HPDE6-E6E7 (cell line): Measurements from ENCODE around the gene MGST2.
"Not testable (repeated sequence)": the region's sequence is repeated elsewhere in the genome, so short reads cannot be mapped to it uniquely, and the experiment has no call there.

Experiments used
- DNase-seq: peaks from one replicate; pipeline ENCODE4 v3.0.0; 2011; ENCODE audit warnings: missing footprints; ENCODE audit errors: extremely low spot score

The MGST2 gene

DNA sequence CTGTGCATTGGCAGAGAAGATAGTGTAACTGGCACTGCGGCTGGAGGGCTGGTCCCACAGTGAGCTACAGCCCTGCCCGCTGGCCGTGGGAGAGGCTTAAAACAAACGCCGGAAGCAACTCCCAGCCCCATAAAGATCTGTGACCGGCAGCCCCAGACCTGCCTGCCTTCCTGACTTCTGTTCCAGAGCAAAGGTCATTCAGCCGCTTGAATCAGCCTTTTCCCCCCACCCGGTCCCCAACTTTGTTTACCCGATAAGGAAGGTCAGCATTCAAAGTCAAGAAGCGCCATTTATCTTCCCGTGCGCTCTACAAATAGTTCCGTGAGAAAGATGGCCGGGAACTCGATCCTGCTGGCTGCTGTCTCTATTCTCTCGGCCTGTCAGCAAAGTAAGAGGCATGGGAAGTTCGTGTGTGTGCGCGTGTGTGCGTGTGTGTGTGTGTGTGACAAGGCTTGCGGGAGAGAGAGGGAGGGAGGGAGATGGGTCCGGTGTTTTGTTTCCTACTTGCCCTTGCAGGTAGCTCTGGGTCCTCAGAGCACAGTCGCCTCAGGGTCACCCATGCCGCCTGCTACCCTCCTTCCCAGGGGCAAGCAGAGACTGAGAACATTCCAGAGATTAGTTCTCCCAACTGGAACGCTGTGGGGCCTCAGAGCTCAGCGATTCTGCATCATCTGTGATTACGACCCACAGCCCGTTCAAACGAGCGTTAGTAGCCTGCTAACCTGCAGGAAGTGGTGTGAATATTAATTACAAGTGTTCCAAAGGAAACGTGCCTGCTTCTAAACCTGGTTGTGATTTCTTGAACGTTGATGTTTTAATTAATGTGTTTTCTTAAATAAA, at the start of gene MGST2:
MGST2 (plus strand) TSS at position 130 of the 840 bp plus-strand sequence; CDS start at position 331, 201 bp downstream.
- DNase-seq, result no peak

DNA sequence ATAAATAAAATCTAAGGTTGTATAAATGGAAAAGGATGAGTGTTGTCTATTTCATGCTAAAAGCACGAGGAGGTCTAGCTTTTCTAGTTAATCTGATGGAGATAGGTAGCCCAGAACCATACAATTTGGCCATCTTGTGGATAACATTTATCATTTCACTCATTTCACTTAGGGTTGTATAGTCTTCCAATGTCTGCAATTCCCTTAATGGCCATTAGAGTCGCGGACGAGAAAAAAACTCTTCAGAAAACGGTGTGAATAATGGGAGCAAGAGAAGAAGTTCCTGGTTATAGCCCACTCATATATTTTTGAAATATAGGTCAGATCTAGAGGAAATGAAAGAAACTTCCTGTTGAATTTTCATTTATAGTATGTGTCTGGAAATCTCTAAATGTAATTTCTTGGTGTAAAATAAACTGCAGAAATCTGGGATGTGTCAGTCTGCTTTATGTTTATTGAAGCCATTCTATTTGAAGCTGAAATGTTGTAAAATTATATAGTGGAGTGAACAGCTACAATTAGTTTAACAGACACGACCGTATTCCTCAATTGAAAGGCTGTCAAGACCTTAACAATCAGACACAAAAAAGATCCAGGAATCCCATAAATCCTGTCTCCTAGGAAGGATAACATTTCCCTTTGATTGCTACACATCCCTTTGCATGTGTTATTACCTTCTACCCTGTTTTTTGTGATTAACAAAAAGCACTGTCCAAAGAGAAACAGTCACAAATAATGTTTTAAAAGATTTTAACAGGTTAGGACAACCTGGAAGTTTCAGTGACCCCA, 47.7 kb upstream of the MGST2 start:
- DNase-seq, result no peak

DNA sequence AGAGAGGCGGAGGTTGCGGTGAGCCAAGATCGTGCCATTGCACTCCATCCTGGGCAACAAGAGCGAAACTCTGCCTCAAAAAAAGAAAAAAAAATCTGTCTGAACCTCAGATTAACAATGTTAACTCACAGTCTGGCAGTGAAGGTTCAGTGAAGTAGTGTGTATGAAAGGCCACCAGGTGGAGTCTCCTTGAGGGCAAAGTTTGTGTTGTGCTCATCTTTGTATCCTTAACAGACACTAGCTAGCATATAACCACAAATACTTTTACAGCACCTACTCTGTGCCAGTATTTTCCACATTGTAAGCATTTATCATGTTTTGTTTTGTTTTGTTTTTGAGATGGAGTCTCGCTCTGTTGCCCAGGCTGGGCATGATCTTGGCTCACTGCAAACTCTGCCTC, 46.0 kb upstream of the MGST2 start:
- DNase-seq, result no peak

GRCh38 chr4:139622901-139623381, 42.7 kb upstream of the MGST2 start:
- DNase-seq, result no peak

GRCh38 chr4:139624441-139625092, 41.1 kb upstream of the MGST2 start:
- no peak for DNase-seq

- DNase-seq, result no peak
Observed at GRCh38 chr4:139625093-139625455, 40.5 kb upstream of the MGST2 start.

- DNase-seq, result no peak
Observed at GRCh38 chr4:139625482-139625881, 40.1 kb upstream of the MGST2 start.

DNA sequence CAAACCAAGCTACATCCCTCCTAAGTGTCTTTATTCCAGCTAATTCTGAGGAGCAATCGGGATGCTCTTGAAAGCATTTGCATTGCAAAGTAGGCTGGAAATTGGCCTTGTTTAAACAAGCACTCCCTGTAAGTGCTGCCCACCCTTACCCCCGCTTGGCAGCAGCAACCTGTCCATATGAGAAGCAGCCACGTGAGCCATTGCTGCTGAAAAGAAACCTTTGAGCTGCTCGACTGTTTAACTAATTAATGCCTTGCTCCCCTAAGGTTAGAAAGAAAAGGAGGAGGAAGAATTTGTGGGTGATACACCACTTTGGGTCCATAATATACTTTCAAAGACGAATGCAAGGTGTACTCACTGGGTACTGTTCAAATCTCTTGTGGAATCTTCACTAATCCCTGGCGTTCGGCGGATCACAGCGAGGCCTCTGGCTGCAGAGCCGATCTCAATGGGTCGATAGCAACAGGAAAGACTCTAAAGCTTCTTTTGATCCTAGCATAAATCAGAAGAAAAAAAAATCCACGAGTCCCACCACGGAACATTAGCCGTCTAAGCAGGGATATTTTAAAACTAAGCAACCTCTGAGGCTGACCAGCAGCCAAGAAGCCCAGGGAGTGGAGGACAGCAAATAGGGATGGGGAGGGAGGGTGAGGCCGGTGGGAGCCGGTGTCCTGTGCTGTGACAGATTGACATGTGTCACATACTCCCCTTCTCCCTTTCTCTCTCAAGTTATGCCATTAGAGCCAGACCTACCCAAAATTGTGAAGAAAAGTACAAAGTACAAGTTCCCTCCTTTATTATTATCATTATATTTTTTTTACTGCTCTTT, 37.2 kb upstream of the MGST2 start:
- no peak for DNase-seq

- DNase-seq, result no peak
Observed at GRCh38 chr4:139629436-139630125, 36.0 kb upstream of the MGST2 start.

- DNase-seq, result no peak
Observed at GRCh38 chr4:139630126-139630495, 35.5 kb upstream of the MGST2 start.

GRCh38 chr4:139630991-139631390, 34.6 kb upstream of the MGST2 start:
- no peak for DNase-seq

DNA sequence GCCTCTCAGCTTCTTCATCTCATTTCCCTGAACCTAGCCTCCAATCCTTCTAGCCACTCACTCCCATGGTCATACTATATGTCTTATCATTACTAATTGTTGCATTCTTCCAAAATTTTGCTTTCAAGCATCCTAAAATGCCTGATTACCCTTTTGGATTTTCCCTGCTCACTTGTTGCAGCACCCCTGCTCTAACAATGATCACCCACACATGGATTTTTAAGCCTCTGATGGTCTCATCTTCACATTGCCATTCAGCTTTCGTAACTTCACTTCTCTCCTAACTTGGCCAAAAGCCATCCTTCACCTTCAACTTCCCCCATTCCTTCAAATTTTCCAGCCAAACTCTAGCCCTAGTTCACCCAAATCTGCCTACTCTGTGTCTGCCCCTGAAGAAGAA, 33.8 kb upstream of the MGST2 start:
- no peak for DNase-seq

DNA sequence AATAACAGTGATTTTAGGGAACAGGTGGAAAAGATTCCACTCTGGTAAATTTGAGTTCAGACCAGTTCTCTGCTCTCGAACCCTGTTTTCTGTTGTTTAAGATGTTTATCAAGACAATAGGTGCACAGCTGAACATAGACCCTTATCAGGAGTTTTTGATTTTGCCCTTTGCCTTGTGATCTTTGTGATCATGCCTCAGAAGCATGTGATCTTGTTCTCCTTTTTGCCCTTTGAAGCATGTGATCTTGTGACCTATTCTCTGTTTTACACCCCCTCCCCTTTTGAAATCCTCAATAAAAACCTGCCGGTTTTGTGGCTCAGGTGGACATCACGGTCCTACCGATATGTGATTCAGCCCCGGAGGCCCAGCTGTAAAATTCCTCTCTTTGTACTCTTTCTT, 32.9 kb upstream of the MGST2 start:
- DNase-seq, result not testable (repeated sequence)

GRCh38 chr4:139633195-139633594, 32.4 kb upstream of the MGST2 start:
- DNase-seq, result no peak

- DNase-seq, result no peak
Observed at GRCh38 chr4:139633661-139634060, 32.0 kb upstream of the MGST2 start.

GRCh38 chr4:139635966-139636365, 29.7 kb upstream of the MGST2 start:
- DNase-seq, result no peak

DNA sequence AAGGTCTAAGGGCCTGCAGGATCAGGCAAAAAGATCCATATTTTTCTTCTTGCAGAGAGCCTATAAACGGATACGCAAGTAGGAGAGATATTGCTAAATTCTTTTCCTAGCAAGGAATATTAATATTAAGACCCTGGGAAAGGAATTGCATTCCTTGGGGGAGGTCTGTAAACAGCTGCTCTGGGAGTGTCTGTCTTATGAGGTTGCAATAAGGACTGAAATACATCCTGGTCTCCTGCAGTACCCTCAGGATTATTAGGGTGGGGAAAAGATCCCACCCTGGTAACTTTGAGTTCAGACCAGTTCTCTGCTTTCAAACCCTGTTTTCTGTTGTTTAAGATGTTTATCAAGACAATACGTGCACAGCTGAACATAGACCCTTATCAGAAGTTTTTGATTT, 27.3 kb upstream of the MGST2 start:
- not testable (repeated sequence) for DNase-seq

DNA sequence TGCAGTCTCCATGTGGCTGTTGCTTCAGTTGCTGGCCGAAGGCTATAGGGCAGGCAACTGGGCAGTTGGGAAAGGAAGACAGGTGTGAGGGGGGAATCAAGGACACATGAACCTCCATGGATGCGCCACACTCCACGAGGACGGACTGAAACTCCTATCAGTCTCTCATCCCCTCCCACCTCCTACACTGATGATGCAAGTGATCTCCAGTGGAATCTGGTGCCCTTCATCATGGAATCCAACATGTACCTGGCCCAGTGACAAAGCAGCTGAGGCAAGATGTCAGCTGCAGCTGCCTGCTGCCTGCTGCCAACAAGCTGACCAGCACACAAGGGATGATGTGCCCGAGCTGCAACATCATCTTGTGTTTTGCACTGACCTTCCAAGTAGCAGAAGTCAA, 26.0 kb upstream of the MGST2 start:
- no peak for DNase-seq

GRCh38 chr4:139641218-139641617, 24.4 kb upstream of the MGST2 start:
- DNase-seq, result no peak

GRCh38 chr4:139642364-139642763, 23.3 kb upstream of the MGST2 start:
- no peak for DNase-seq
